Brain microvascular endothelial cell (primary cell): Measurements from ENCODE around the gene ATP8A2.
"Not testable (repeated sequence)": the region's sequence is repeated elsewhere in the genome, so short reads cannot be mapped to it uniquely, and the experiment has no call there.

Source experiments
- DNase-seq: peaks from one replicate; pipeline ENCODE4 v3.0.0-alpha.2; 2020
- H3K27ac ChIP-seq: fragments of 250-450 bp; sonication (Bioruptor Pico); 2 replicates; pipeline ENCODE4 v1.5.1; 2020; ENCODE audit warnings: mild to moderate bottlenecking, moderate library complexity
- H3K27me3 ChIP-seq: fragments of 250-450 bp; sonication (Bioruptor Pico); replicated peaks from 2 replicates; pipeline ENCODE4 v1.5.1; 2020; ENCODE audit warnings: mild to moderate bottlenecking
- H3K36me3 ChIP-seq: fragments of 250-450 bp; sonication (Bioruptor Pico); replicated peaks from 2 replicates; pipeline ENCODE4 v1.5.1; 2020; ENCODE audit warnings: mild to moderate bottlenecking
- H3K4me3 ChIP-seq: 2 replicates; pipeline ENCODE4 v1.5.1; 2011; ENCODE audit warnings: low read depth, mild to moderate bottlenecking, control low read depth, low read length, moderate library complexity
- in situ Hi-C: cut with HindIII; loops from 2 replicates; pipeline ENCODE4 v1.10.0; 2017; ENCODE audit warnings: low sequenced_read_pairs, low pct_ligation_motif_present
- TF ChIP-seq, protein P1 (sequence below): IDR thresholded peaks from 2 replicates; pipeline ENCODE4 v1.5.1; 2011; ENCODE audit warnings: low read depth, mild to moderate bottlenecking, moderate library complexity, low read length, control low read depth, inconsistent platforms; ENCODE audit errors: missing control alignments

The ATP8A2 gene

DNA sequence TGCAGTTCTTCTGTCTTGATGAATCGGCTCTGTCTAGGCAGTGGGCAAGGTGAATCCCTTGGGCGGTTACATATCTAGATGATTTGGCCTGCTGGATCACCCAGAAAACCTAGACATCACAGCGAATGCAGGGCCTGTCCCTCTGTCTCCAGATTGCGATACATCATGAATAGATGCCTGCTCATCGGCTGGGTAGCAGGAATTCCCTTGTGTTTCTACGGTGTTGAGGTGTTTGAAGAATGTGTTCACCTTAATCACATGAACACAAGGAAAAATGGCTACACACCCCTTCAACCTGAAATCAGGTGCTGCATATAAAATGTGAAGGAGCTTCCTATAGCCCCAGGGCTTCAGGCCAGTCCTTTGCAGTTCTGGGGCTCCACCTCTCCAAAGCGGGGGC, 398.8 kb downstream of the ATP8A2 start:
- no peak for DNase-seq
- in situ Hi-C loops = no loop called here
- Histone ChIP-seq H3K27ac (no peak overlapping the region), H3K27me3 (no peaks in the 10 kb centered on the region), H3K36me3 (no peaks in the 10 kb centered on the region), H3K4me3 (no peak overlapping the region)
- TF ChIP-seq, protein P1, sequence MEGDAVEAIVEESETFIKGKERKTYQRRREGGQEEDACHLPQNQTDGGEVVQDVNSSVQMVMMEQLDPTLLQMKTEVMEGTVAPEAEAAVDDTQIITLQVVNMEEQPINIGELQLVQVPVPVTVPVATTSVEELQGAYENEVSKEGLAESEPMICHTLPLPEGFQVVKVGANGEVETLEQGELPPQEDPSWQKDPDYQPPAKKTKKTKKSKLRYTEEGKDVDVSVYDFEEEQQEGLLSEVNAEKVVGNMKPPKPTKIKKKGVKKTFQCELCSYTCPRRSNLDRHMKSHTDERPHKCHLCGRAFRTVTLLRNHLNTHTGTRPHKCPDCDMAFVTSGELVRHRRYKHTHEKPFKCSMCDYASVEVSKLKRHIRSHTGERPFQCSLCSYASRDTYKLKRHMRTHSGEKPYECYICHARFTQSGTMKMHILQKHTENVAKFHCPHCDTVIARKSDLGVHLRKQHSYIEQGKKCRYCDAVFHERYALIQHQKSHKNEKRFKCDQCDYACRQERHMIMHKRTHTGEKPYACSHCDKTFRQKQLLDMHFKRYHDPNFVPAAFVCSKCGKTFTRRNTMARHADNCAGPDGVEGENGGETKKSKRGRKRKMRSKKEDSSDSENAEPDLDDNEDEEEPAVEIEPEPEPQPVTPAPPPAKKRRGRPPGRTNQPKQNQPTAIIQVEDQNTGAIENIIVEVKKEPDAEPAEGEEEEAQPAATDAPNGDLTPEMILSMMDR = no peak

DNA sequence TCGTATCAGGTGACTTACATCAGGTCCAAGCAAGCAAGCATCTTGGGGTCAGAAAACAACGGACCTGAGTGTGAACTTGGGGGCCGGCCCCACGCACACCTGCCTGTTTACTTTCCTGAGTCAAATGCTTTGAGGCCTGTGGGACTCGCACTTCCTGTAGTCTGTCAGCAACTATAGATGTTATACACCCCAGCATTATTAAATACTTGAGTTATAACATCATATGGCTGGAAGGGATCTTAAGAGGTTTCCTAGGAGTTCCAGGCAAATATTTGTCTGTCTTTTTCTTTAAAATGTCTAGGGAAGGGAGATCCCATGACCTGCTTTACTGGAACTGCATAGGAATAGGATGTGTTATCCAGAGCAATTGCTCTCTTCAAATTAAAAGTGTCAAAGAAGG, 399.4 kb downstream of the ATP8A2 start:
- peak overlapping the region; percentile 36 for H3K27ac ChIP-seq
- no peaks in the 10 kb centered on the region for H3K36me3 ChIP-seq
- H3K27me3 ChIP-seq = no peaks in the 10 kb centered on the region
- in situ Hi-C loops = no loop called here
- DNase-seq = peak; percentile 34
- TF ChIP-seq, protein P1 = no peak
- H3K4me3 ChIP-seq = no peak overlapping the region

DNA sequence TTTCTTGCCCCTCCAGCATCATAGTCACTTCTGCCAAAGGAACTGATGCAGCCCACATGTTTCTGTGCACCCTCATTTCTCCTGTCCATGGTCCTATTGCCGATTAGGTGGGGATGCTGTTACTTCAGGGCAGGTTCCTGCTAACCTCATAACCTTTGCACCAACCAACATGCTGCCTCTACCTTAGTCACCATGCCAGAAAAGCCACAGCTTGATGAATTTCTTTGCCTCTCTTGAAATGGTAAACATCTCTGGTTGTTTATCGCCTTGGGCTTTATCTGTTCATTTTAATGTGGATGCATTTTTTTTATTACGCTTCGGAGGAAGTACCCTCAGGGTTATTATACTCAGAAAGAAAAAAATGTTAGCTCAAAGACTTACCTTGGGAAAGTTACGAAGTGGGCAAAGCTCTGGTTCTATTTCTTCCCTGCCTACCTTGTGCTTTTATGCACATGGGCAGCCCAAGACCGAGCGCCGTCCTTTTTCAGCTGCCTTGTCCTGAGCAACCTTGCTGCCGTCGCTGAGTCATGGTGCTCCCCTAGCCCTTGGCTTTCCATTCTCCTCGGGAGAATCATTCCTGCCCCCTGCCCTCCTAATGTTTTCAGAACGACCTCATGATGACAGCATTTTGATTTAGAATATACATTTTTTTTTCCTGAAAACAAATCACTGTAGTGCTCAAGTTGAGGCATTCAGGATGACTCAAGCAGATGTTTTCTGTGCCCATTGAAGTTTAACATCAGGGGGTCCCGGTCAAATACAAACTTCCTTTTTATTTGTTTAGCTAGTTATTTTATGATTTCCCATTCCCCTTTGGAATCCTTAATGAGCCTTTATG, 400.1 kb downstream of the ATP8A2 start:
- peak; percentile 88 for DNase-seq
- Histone ChIP-seq H3K27ac (peak overlapping the region; percentile 36), H3K27me3 (no peaks in the 10 kb centered on the region), H3K4me3 (no peak overlapping the region), H3K36me3 (no peaks in the 10 kb centered on the region)
- in situ Hi-C loops = no loop called here
- TF ChIP-seq, protein P1 = no peak

DNA sequence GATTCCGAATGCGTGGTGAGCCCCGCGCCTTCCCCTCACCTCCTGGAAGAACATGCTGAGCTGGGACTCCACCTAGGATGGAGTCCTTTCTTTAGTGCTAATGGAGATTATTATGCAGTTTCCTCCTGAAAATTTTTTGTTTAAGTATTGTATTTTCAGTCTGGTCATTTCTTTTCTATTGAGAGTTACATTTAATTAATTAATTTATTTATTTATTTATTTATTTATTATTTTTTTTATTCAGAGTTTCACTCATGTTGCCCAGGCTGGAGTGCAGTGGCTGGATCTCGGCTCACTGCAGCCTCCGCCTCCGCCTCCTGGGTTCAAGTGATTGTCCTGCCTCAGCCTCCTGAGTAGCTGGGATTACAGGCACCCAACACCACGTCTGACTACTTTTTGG, 400.8 kb downstream of the ATP8A2 start:
- H3K27ac ChIP-seq, H3K27me3 ChIP-seq, H3K36me3 ChIP-seq, DNase-seq, H3K4me3 ChIP-seq, in situ Hi-C loops: not testable (repeated sequence)

DNA sequence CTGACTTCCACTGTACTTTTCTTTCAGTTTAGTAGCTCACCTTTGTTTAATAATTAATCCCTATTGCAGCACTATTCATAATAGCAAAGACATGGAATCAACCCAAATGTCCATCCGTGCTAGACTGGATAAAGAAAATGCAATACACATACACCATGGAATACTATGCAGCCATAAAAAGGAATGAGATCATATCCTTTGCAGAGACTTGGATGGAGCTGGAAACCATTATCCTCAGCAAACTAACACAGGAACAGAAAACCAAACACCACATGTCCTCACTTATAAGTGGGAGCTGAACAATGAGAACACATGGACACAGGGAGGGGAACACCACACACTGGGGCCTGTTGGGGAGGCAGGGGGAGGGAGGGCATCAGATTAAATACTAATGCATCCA, 402.3 kb downstream of the ATP8A2 start:
- H3K27ac ChIP-seq, DNase-seq, H3K4me3 ChIP-seq, H3K36me3 ChIP-seq, in situ Hi-C loops, H3K27me3 ChIP-seq: not testable (repeated sequence)

DNA sequence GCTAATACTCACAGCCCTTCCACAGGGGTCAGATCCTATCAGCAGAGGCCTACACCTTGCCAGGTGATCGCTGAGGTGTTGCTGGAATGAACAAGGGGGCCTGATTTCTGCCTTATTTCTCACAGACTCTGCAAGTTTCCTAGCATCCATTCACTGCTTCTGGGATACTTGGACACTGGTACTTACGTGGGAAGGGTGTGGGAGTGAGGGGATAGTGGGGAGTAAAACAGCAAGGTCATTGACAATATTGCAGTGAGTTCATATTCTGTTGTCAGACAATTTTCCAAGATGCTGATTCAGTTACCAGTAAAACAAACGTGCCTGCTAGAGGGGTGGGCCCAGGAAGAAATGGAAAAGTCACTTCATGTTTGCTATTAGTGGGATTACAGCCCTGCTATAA, 403.5 kb downstream of the ATP8A2 start:
- H3K36me3 ChIP-seq = no peaks in the 10 kb centered on the region
- TF ChIP-seq, protein P1 = no peak
- in situ Hi-C loops = no loop called here
- H3K27ac ChIP-seq = no peak overlapping the region
- H3K4me3 ChIP-seq = no peak overlapping the region
- H3K27me3 ChIP-seq = no peaks in the 10 kb centered on the region
- no peak for DNase-seq

DNA sequence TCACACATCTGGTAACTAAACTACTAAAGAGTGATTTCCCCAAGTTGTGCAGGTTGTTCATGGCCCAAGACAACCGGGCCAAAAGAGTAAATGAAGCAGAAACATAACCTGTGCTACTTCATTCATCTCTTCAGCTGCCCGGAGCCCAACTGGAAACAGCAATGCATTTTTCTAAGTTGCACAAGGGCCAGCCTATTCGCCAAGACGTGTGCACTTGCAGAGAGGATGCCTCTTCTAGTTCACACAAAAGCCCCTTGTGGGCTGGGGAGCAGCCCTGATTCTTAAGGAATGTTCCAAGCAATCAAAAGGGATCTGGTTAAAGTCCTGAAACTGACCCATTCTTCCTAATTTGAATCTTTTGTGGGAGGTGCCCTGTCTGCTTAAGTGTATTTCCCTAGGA, 404.2 kb downstream of the ATP8A2 start:
- no peaks in the 10 kb centered on the region for H3K36me3 ChIP-seq
- DNase-seq = no peak
- no peaks in the 10 kb centered on the region for H3K27me3 ChIP-seq
- TF ChIP-seq, protein P1 = no peak
- H3K4me3 ChIP-seq = no peak overlapping the region
- in situ Hi-C loops = no loop called here
- H3K27ac ChIP-seq = no peak overlapping the region
